ENCODE data around the gene ATG5. TPM values are rescaled to one million over a fixed set of nuclear protein-coding genes. Genes with fewer than 3 reads are reported as not detected.

Gene ATG5
- total and polyA plus RNA-seq, 3 experiments from 2014 or later: 39.0 to 45.0 (median 44.5) TPM

DNA sequence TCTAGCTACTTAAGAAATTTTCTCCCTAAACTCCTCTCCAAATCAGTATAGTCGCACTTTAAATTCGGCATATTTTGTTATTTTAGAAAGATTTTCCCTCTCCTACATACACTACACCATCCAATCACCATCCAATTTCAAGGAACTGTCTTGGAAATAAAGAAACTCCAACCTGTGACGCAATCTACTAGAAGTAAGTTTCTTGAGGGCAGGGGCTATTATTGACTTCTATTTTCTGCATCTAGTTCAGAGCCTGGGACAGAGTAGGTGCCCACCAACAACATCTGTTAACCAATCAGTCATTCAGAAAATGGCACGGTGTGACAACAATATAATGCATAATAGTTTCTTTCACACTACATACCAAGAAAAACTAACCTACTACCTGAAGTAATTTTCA is 3.6 kb downstream of the ATG5 start:
- Mint-ChIP-seq H3K4me3 (peak overlapping the region in 2 of 7 donors; percentile 12 to 42), H3K27me3 (peaks cover 0 to 2% of the 10 kb centered on the region in 2 donors), H3K9me3 (no peaks in the 10 kb centered on the region), H3K4me1 (peaks cover 67 to 85% (median 78%) of the 10 kb centered on the region in 3 donors), H3K36me3 (peaks cover 0 to 13% (median 2%) of the 10 kb centered on the region in 3 donors), H3K27ac (peak overlapping the region in 4 of 8 donors; percentile 6 to 34 (median 22))
- Histone ChIP-seq H3K9me3 (ENCODE audit: low read length) (no peaks in the 10 kb centered on the region), H3K4me1 (ENCODE audit: insufficient read depth, low read length) (peaks cover 23% of the 10 kb centered on the region), H3K36me3 (ENCODE audit: insufficient read depth, low read length) (no peaks in the 10 kb centered on the region), H3K27me3 (ENCODE audit: insufficient read depth, low read length, poor library complexity, severe bottlenecking) (no peaks in the 10 kb centered on the region), H3K4me3 (ENCODE audit: low read length) (no peak overlapping the region), H3K27ac (ENCODE audit: low read depth, low read length) (no peak overlapping the region)
- DNase-seq: no peak
- POLR2A ChIA-PET: no interaction called here
- CTCF ChIA-PET: no interaction called here

DNA sequence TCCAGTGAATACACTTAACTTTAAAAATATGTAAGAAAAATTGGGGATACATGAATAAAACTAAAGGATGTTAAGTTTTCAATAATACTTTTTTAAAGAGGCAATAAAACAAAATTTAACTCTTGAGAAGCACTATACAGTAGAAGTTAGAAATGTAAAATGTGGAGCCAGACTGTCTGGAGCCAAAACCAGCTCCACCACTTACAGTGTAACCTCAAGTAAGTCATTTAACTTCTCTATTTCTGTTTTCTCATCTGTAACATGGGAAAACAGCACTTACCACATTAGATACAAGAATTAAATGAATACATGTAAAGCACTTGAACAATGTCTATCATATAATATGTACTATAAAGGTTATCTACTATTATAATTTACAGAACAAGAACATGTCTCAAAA is 6.7 kb downstream of the ATG5 start:
- ChIA-PET POLR2A (no interaction called here), CTCF (no interaction called here)
- Mint-ChIP-seq H3K4me3 (no peak overlapping the region), H3K36me3 (peaks cover 0 to 24% (median 5%) of the 10 kb centered on the region in 3 donors), H3K27me3 (no peaks in the 10 kb centered on the region), H3K27ac (no peak overlapping the region), H3K9me3 (no peaks in the 10 kb centered on the region), H3K4me1 (peaks cover 66 to 86% (median 81%) of the 10 kb centered on the region in 3 donors)
- no peak for DNase-seq
- H3K27me3 ChIP-seq (ENCODE audit: insufficient read depth, low read length, poor library complexity, severe bottlenecking): no peaks in the 10 kb centered on the region
- H3K9me3 ChIP-seq (ENCODE audit: low read length): no peaks in the 10 kb centered on the region
- H3K4me3 ChIP-seq (ENCODE audit: low read length): no peak overlapping the region
- no peak overlapping the region for H3K27ac ChIP-seq (ENCODE audit: low read depth, low read length)
- peaks cover 7% of the 10 kb centered on the region for H3K36me3 ChIP-seq (ENCODE audit: insufficient read depth, low read length)
- peaks cover 12% of the 10 kb centered on the region for H3K4me1 ChIP-seq (ENCODE audit: insufficient read depth, low read length)

DNA sequence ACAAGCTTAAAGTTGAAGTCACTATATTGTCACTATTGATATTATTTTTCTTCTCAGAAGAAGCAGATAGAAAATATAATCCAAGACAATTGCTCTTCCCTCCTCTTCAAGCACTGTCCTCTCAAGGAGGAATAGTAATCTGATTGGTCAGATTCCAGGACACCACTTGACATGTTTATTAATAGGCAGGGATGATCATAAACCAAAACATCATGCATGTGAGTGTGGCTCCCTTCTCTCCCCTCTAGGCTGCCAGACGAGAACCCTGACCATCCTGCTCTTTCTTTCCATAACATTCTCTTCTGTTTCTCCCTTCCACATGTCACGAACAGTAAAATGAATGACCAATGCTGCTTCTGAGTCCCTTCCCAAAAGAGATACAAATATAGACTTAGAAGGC is 7.5 kb downstream of the ATG5 start:
- POLR2A ChIA-PET: no interaction called here
- Mint-ChIP-seq H3K27me3 (no peaks in the 10 kb centered on the region), H3K4me1 (peaks cover 66 to 88% (median 82%) of the 10 kb centered on the region in 3 donors), H3K27ac (peak overlapping the region in 1 of 8 donors; percentile 48), H3K36me3 (peaks cover 0 to 30% (median 5%) of the 10 kb centered on the region in 3 donors), H3K9me3 (no peaks in the 10 kb centered on the region), H3K4me3 (no peak overlapping the region)
- Histone ChIP-seq H3K4me3 (ENCODE audit: low read length) (no peak overlapping the region), H3K4me1 (ENCODE audit: insufficient read depth, low read length) (peaks cover 9% of the 10 kb centered on the region), H3K27ac (ENCODE audit: low read depth, low read length) (no peak overlapping the region), H3K36me3 (ENCODE audit: insufficient read depth, low read length) (peaks cover 7% of the 10 kb centered on the region), H3K27me3 (ENCODE audit: insufficient read depth, low read length, poor library complexity, severe bottlenecking) (no peaks in the 10 kb centered on the region), H3K9me3 (ENCODE audit: low read length) (no peaks in the 10 kb centered on the region)
- CTCF ChIA-PET: no interaction called here
- no peak for DNase-seq

DNA sequence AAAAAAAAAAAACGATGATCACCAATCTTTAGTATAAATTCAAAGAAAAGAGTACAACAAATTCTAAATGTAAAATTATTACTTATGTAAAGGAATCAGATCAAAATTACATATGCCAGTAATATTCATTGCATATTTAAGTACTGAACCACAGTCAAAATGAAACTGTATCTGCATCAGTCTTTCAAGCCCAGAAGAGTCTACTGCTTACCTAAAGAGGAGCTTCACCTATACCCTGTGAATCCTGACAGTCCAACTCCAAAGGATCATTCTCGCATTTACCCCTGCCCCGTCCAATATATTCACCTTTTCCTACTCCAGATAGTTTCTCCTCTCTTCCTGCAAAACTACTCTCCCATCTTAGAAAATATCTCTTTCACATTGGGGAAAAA is 9.2 kb downstream of the ATG5 start:
- H3K4me1 Mint-ChIP-seq: peaks cover 65 to 88% (median 83%) of the 10 kb centered on the region in 3 donors
- Histone ChIP-seq H3K9me3 (ENCODE audit: low read length) (no peaks in the 10 kb centered on the region), H3K4me1 (ENCODE audit: insufficient read depth, low read length) (peaks cover 15% of the 10 kb centered on the region), H3K36me3 (ENCODE audit: insufficient read depth, low read length) (peaks cover 7% of the 10 kb centered on the region), H3K27me3 (ENCODE audit: insufficient read depth, low read length, poor library complexity, severe bottlenecking) (no peaks in the 10 kb centered on the region), H3K4me3 (ENCODE audit: low read length) (no peak overlapping the region), H3K27ac (ENCODE audit: low read depth, low read length) (no peak overlapping the region)
- peak overlapping the region in 3 of 7 donors; percentile 3 to 14 (median 9) for H3K4me3 Mint-ChIP-seq
- H3K9me3 Mint-ChIP-seq: no peaks in the 10 kb centered on the region
- CTCF ChIA-PET: no interaction called here
- no peak for DNase-seq
- peaks cover 0 to 40% (median 16%) of the 10 kb centered on the region in 3 donors for H3K36me3 Mint-ChIP-seq
- peak overlapping the region in 7 of 8 donors; percentile 6 to 79 (median 25) for H3K27ac Mint-ChIP-seq
- no peaks in the 10 kb centered on the region for H3K27me3 Mint-ChIP-seq
- POLR2A ChIA-PET: no interaction called here

DNA sequence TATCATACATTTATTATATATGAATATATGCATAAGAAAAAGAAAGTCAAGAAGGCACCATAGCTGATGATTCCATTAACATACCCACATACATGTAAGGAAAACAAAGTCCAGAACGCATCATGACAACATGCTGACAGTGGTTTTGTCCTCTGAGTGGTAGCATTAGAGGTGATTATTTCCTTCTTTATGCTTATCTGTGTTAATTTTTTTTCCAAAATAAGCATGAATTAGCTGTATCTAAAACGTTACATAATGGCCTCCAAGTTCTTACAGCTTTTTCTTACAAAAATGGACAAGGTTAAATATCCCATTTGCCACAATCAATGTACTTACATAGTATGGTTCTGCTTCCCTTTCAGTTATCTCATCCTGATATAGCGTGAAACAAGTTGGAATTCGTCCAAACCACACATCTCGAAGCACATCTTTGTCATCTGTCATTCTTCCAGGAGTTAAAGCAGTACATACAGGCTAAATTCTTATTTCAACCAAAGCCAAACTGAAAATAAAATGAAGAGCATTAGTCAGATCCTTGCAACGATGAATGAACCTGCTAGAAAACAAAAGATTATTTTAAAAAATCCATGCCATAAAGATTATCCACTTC is 9.7 kb downstream of the ATG5 start:
- POLR2A ChIA-PET: interaction anchor here (1.0 kb wide), 1 partner anchor 10 kb away, joined by 3 read pairs; the partner anchor contains the start of gene ATG5
- H3K27ac Mint-ChIP-seq: peak overlapping the region in 5 of 8 donors; percentile 8 to 79 (median 32)
- no peaks in the 10 kb centered on the region for H3K9me3 ChIP-seq (ENCODE audit: low read length)
- no peaks in the 10 kb centered on the region for H3K9me3 Mint-ChIP-seq
- peaks cover 7% of the 10 kb centered on the region for H3K36me3 ChIP-seq (ENCODE audit: insufficient read depth, low read length)
- H3K27me3 Mint-ChIP-seq: no peaks in the 10 kb centered on the region
- no peaks in the 10 kb centered on the region for H3K27me3 ChIP-seq (ENCODE audit: insufficient read depth, low read length, poor library complexity, severe bottlenecking)
- H3K4me3 Mint-ChIP-seq: no peak overlapping the region
- H3K4me1 Mint-ChIP-seq: peaks cover 66 to 88% (median 86%) of the 10 kb centered on the region in 3 donors
- no peak overlapping the region for H3K4me3 ChIP-seq (ENCODE audit: low read length)
- no peak for DNase-seq
- H3K4me1 ChIP-seq (ENCODE audit: insufficient read depth, low read length): peaks cover 15% of the 10 kb centered on the region
- H3K27ac ChIP-seq (ENCODE audit: low read depth, low read length): no peak overlapping the region
- peaks cover 0 to 44% (median 19%) of the 10 kb centered on the region in 3 donors for H3K36me3 Mint-ChIP-seq
- CTCF ChIA-PET: interaction anchor here (1.7 kb wide), 1 partner anchor 24 kb away, joined by 3 read pairs; no protein-coding TSS in a partner anchor

DNA sequence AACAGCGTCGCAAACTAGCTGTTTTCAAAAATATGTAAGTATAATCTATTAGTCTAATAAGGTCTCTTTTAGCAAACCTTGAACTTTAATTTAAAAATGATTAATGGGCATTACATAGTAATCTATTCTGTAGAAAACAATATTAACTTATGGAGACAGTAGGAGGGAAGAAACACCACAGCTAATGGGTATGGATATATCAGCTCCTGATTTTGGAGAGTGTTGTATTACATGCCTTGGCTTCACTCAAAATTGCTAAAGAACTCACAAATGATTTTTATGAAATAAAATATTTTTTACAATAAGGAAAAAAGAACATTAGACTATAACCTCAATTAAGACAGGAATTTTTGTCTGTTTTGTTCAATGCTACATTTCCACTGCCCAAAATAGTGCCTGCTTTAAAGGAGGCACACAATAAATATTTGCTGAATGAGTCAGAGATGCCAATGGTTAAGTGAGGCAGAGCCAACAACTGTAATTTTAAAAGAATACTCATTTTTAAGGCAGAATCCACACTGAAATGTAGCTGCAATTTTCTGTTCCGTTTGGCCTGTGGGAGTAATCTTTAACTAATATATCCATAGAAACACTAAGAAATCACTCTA is 15.7 kb downstream of the ATG5 start:
- Histone ChIP-seq H3K4me3 (ENCODE audit: low read length) (no peak overlapping the region), H3K27me3 (ENCODE audit: insufficient read depth, low read length, poor library complexity, severe bottlenecking) (no peaks in the 10 kb centered on the region), H3K27ac (ENCODE audit: low read depth, low read length) (no peak overlapping the region), H3K9me3 (ENCODE audit: low read length) (no peaks in the 10 kb centered on the region), H3K4me1 (ENCODE audit: insufficient read depth, low read length) (peaks cover 9% of the 10 kb centered on the region), H3K36me3 (ENCODE audit: insufficient read depth, low read length) (peaks cover 8% of the 10 kb centered on the region)
- CTCF ChIA-PET: interaction anchor here (1.3 kb wide), 1 partner anchor 9 kb away, joined by 3 read pairs; no protein-coding TSS in a partner anchor
- Mint-ChIP-seq H3K4me1 (peaks cover 47 to 71% (median 71%) of the 10 kb centered on the region in 3 donors), H3K9me3 (no peaks in the 10 kb centered on the region), H3K27ac (peak overlapping the region in 1 of 8 donors; percentile 47), H3K4me3 (no peak overlapping the region), H3K27me3 (no peaks in the 10 kb centered on the region), H3K36me3 (peaks cover 0 to 63% (median 26%) of the 10 kb centered on the region in 3 donors)
- POLR2A ChIA-PET: no interaction called here
- no peak for DNase-seq

DNA sequence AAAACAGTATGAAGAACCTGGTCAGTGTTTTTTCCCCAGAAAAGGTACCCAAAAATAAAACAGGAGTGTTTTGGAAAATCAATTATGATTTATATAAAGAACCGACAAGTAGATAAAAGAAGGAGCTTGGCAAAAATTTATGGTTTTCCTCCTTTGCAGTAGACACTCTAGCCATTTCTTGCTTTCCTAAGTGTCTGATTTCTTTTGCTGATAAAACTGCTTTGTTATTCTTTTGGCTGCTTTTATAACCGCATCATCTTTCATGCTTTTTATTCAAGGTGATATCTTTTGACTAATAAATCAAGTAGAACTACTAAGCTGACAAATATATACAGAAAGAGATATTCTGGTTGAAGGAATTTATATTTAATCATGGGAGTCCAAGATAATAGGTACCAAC is 16.6 kb downstream of the ATG5 start:
- H3K36me3 ChIP-seq (ENCODE audit: insufficient read depth, low read length): peaks cover 4% of the 10 kb centered on the region

DNA sequence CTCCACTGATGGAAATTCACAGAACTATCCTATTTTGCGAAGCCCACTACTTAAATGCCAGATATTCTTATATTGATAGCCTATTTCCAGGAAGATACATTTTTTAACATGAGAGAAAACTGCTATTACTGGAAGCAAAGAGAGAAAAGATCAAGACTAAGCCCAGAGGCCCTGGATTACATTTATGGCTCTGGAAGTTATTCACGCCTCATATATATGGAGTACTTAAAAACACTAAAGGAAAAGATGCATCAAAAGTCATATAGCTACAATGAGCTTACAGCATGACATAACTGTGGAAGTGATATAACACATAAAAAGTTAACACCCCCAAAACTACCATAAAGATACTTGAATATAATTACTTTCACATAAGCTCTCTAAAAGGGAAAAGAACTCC is 19.8 kb downstream of the ATG5 start:
- H3K36me3 ChIP-seq (ENCODE audit: insufficient read depth, low read length): peaks cover 4% of the 10 kb centered on the region
- H3K36me3 Mint-ChIP-seq: peaks cover 0 to 36% (median 11%) of the 10 kb centered on the region in 3 donors
- H3K4me1 ChIP-seq (ENCODE audit: insufficient read depth, low read length): no peaks in the 10 kb centered on the region
- ChIA-PET POLR2A (no interaction called here), CTCF (no interaction called here)
- H3K4me3 Mint-ChIP-seq: no peak overlapping the region
- no peaks in the 10 kb centered on the region for H3K27me3 ChIP-seq (ENCODE audit: insufficient read depth, low read length, poor library complexity, severe bottlenecking)
- H3K9me3 Mint-ChIP-seq: no peaks in the 10 kb centered on the region
- no peak for DNase-seq
- H3K27me3 Mint-ChIP-seq: no peaks in the 10 kb centered on the region
- H3K4me3 ChIP-seq (ENCODE audit: low read length): no peak overlapping the region
- no peaks in the 10 kb centered on the region for H3K9me3 ChIP-seq (ENCODE audit: low read length)
- peaks cover 29 to 47% (median 46%) of the 10 kb centered on the region in 3 donors for H3K4me1 Mint-ChIP-seq
- H3K27ac ChIP-seq (ENCODE audit: low read depth, low read length): no peak overlapping the region
- H3K27ac Mint-ChIP-seq: peak overlapping the region in 1 of 8 donors; percentile 27

More for the DNA sequence above, 16.6 kb downstream of the ATG5 start:
- POLR2A ChIA-PET: no interaction called here
- Mint-ChIP-seq H3K4me3 (no peak overlapping the region), H3K27ac (no peak overlapping the region), H3K9me3 (no peaks in the 10 kb centered on the region), H3K4me1 (peaks cover 46 to 70% (median 69%) of the 10 kb centered on the region in 3 donors), H3K36me3 (peaks cover 0 to 61% (median 27%) of the 10 kb centered on the region in 3 donors), H3K27me3 (no peaks in the 10 kb centered on the region)
- Histone ChIP-seq H3K4me1 (ENCODE audit: insufficient read depth, low read length) (peaks cover 9% of the 10 kb centered on the region), H3K27me3 (ENCODE audit: insufficient read depth, low read length, poor library complexity, severe bottlenecking) (no peaks in the 10 kb centered on the region), H3K27ac (ENCODE audit: low read depth, low read length) (no peak overlapping the region), H3K4me3 (ENCODE audit: low read length) (no peak overlapping the region), H3K9me3 (ENCODE audit: low read length) (no peaks in the 10 kb centered on the region)
- DNase-seq: no peak
- CTCF ChIA-PET: no interaction called here
